PC-3 (cell line): Measurements from ENCODE around the gene ZSWIM4. TPM values are rescaled to one million over a fixed set of nuclear protein-coding genes. Genes with fewer than 3 reads are reported as not detected.

Source experiments
- ATAC-seq: fragments of 200-7000 bp; cut with Tn5 transposase; 2 replicates; pipeline ENCODE4 v1.9.1; 2020; ENCODE audit warnings: mild to moderate bottlenecking, moderate library complexity
- BruUV-seq: library from RNA; stranded (reverse); fragments of 400-500 nt; replicated peaks from 2 replicates; lab custom pipeline; 2021; lab: Mats Ljungman, UMichigan
- CTCF ChIA-PET: fragments of 300-600 bp; sonication (Branson Sonifier 250); formaldehyde crosslinking; loops from one replicate; lab custom pipeline; 2022; ENCODE audit warnings: antibody characterized with exemption; lab: Charles Lee
- POLR2A ChIA-PET: fragments of 300-600 bp; sonication (Branson Sonifier 250); formaldehyde crosslinking; loops from one replicate; lab custom pipeline; 2022; ENCODE audit warnings: antibody characterized with exemption; ENCODE audit not compliant: unreplicated experiment; lab: Charles Lee
- DNase-seq: peaks from one replicate; pipeline ENCODE4 v3.0.0-alpha.2; 2015
- H2AFZ ChIP-seq: fragments of 300-600 bp; sonication (generic); 2 replicates; pipeline ENCODE4 v1.6.0; 2016; ENCODE audit warnings: antibody characterized with exemption, low read length
- H3F3A ChIP-seq: fragments of 300-600 bp; sonication (generic); one replicate; pipeline ENCODE4 v1.6.0; 2017; ENCODE audit warnings: antibody characterized with exemption, low read length, control low read depth, mild to moderate bottlenecking; ENCODE audit not compliant: unreplicated experiment
- H3K27ac ChIP-seq: fragments of 300-600 bp; sonication (generic); 2 replicates; pipeline ENCODE4 v1.5.1; 2016; ENCODE audit warnings: mild to moderate bottlenecking, low read length
- H3K27me3 ChIP-seq: fragments of 300-600 bp; sonication (generic); 2 replicates; pipeline ENCODE4 v1.6.1; 2016; ENCODE audit warnings: low read length, mixed read lengths
- H3K36me3 ChIP-seq: fragments of 300-600 bp; sonication (generic); 2 replicates; pipeline ENCODE4 v1.6.1; 2016; ENCODE audit warnings: low read depth, mixed run types, low read length, mixed read lengths
- H3K4me1 ChIP-seq: fragments of 300-600 bp; sonication (generic); 2 replicates; pipeline ENCODE4 v1.5.1; 2016; ENCODE audit warnings: low read length; ENCODE audit not compliant: insufficient read depth
- H3K4me2 ChIP-seq: fragments of 300-600 bp; sonication (generic); 2 replicates; pipeline ENCODE4 v1.6.0; 2016; ENCODE audit warnings: low read length
- H3K4me3 ChIP-seq: fragments of 300-600 bp; sonication (generic); 2 replicates; pipeline ENCODE4 v1.5.1; 2016; ENCODE audit warnings: mild to moderate bottlenecking, low read length, mixed read lengths
- H3K79me2 ChIP-seq: fragments of 300-600 bp; sonication (generic); 2 replicates; pipeline ENCODE4 v1.6.1; 2017; ENCODE audit warnings: low read length, mixed read lengths
- H3K9ac ChIP-seq: fragments of 300-600 bp; sonication (generic); 2 replicates; pipeline ENCODE4 v1.6.0; 2016; ENCODE audit warnings: mild to moderate bottlenecking, low read length
- H3K9me2 ChIP-seq: fragments of 300-600 bp; sonication (generic); replicated peaks from 2 replicates; pipeline ENCODE4 v1.6.1; 2016; ENCODE audit warnings: mixed run types, low read length, mixed read lengths
- H3K9me3 ChIP-seq: fragments of 300-600 bp; sonication (generic); 2 replicates; pipeline ENCODE4 v1.6.1; 2016; ENCODE audit warnings: low read length, mixed read lengths
- H4K20me1 ChIP-seq: fragments of 300-600 bp; sonication (generic); 2 replicates; pipeline ENCODE4 v1.6.1; 2016; ENCODE audit warnings: low read length, mixed read lengths
- CTCF ChIP-seq: fragments of 300-600 bp; sonication (generic); conservative IDR thresholded peaks from 2 replicates; pipeline ENCODE4 v1.5.1; 2017; ENCODE audit warnings: antibody characterized with exemption, low read depth, mild to moderate bottlenecking, low read length
- EZH2 ChIP-seq: fragments of 300-600 bp; sonication (generic); IDR thresholded peaks from one replicate; pipeline ENCODE4 v1.6.1; 2017; ENCODE audit warnings: antibody characterized with exemption, mild to moderate bottlenecking, low read length; ENCODE audit not compliant: unreplicated experiment
- EZH2phosphoT487 ChIP-seq: fragments of 300-600 bp; sonication (generic); IDR thresholded peaks from 2 replicates; pipeline ENCODE4 v1.6.1; 2018; ENCODE audit warnings: mild to moderate bottlenecking, antibody characterized with exemption, low read length, borderline replicate concordance
- intact Hi-C: fragments of 100-400 bp; cut with micrococcal nuclease; formaldehyde crosslinking; loops from 2 replicates; pipeline ENCODE4 v1.9.0; 2023
- total RNA-seq: library from RNA; depleted of rRNA; stranded (reverse); fragments of >200 nt; gene quantifications from 2 replicates; pipeline ENCODE4 v1.2.3, GENCODE V29; 2014

ZSWIM4 gene
- total RNA-seq, 1 experiment from 2014 or later, result 8.0 TPM

DNA sequence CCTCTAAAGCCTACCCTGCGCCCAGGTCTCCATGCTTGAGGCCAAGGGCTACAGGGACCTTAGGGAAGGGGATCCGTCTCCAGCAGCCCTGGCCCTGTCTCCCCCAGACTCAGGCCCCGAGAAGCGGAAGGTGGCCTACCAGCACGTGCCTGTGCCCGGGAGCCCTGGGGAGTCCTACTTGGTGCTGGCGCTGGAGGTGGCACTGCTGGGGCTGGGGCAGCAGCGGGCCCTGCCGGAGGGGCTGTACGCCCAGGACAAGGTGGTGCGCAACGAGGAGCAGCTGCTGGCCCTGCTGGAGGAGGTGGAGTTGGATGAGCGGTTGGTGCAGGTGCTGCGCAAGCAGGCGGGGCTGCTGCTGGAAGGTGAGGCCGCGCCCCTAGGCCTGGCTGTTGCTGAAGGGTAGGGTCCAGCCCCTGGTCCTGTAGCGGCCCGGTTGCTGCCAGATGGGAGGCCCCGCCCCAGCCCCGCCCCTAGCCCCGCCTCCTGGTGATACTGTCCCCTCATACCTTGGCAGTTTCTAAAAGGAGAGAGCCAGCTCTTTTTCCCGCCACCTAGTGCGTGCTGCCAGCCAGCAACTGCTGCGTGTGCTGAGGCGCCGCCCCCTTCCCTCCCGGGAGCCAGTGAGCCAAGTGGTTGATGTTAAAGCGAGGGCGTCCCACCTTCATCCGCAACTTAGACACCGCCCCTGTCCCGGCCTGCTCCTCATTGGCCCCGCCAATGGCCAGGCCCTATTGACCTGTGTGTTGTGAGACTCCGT lies 22.6 kb downstream of the ZSWIM4 start:
- H3K9ac ChIP-seq, result no peak overlapping the region
- ChIA-PET POLR2A (no interaction called here), CTCF (no interaction called here)
- intact Hi-C loops, result no loop called here
- no peak overlapping the region for H3K4me3 ChIP-seq
- no peaks in the 10 kb centered on the region for H3K9me2 ChIP-seq
- H3K4me2 ChIP-seq, result no peak overlapping the region
- no peaks in the 10 kb centered on the region for H4K20me1 ChIP-seq
- no peaks in the 10 kb centered on the region for H3K79me2 ChIP-seq
- no peak overlapping the region for H3K27ac ChIP-seq
- H2AFZ ChIP-seq, result no peak overlapping the region
- no peaks in the 10 kb centered on the region for H3K9me3 ChIP-seq
- peaks cover 8% of the 10 kb centered on the region for H3K36me3 ChIP-seq
- no peaks in the 10 kb centered on the region for H3K27me3 ChIP-seq
- BruUV-seq, result no TSS peak
- no peak for DNase-seq
- no peaks in the 10 kb centered on the region for H3F3A ChIP-seq
- peak; percentile 36 for ATAC-seq
- TF ChIP-seq EZH2phosphoT487 (no peak), EZH2 (no peak), CTCF (no peak)
- no peaks in the 10 kb centered on the region for H3K4me1 ChIP-seq

DNA sequence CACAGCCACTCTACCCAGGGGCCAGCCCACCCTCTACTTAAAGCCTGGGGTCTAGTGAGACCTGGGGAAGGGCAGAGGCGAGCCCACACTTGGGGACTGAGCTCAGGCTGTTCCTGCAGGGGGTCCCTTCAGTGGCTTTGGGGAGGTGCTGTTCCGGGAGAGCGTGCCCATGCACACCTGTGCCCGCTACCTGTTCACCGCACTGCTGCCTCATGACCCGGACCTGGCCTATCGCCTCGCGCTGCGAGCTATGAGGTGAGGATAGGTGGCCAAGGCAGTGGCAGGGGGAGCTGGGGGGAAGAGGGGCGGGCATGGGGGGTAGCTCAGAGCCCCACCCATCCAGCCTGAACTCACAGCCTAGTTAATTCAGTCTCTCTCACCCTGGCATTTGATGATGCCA lies 24.0 kb downstream of the ZSWIM4 start:
- Histone ChIP-seq H3K27me3 (no peaks in the 10 kb centered on the region), H4K20me1 (no peaks in the 10 kb centered on the region), H3K79me2 (no peaks in the 10 kb centered on the region), H3K9me2 (no peaks in the 10 kb centered on the region), H3K4me2 (no peak overlapping the region), H2AFZ (no peak overlapping the region), H3K9ac (no peak overlapping the region), H3F3A (no peaks in the 10 kb centered on the region), H3K4me3 (no peak overlapping the region), H3K4me1 (no peaks in the 10 kb centered on the region), H3K9me3 (no peaks in the 10 kb centered on the region), H3K27ac (no peak overlapping the region), H3K36me3 (peaks cover 8% of the 10 kb centered on the region)
- CTCF ChIA-PET, result no interaction called here
- no TSS peak for BruUV-seq
- ATAC-seq (no peak), DNase-seq (no peak)
- intact Hi-C loops, result no loop called here
- POLR2A ChIA-PET, result no interaction called here
- TF ChIP-seq EZH2 (no peak), CTCF (no peak), EZH2phosphoT487 (no peak)

GRCh38 chr19:13821292-13821691 lies 26.0 kb downstream of the ZSWIM4 start:
- ChIA-PET CTCF (no interaction called here), POLR2A (no interaction called here)
- Histone ChIP-seq H3K9ac (no peak overlapping the region), H3F3A (no peaks in the 10 kb centered on the region), H3K9me3 (no peaks in the 10 kb centered on the region), H4K20me1 (no peaks in the 10 kb centered on the region), H3K9me2 (no peaks in the 10 kb centered on the region), H3K36me3 (peaks cover 8% of the 10 kb centered on the region), H3K4me3 (no peak overlapping the region), H3K79me2 (no peaks in the 10 kb centered on the region), H3K4me2 (no peak overlapping the region), H2AFZ (no peak overlapping the region), H3K27me3 (no peaks in the 10 kb centered on the region), H3K27ac (no peak overlapping the region), H3K4me1 (no peaks in the 10 kb centered on the region)
- TF ChIP-seq CTCF, result no peak
- TF ChIP-seq EZH2, result no peak
- no peak for TF ChIP-seq EZH2phosphoT487
- ATAC-seq (no peak), DNase-seq (no peak)
- no TSS peak for BruUV-seq
- intact Hi-C loops, result no loop called here
